Smooth muscle cell (in vitro differentiated cells): ENCODE measurements around the gene TOR2A. TPM values are rescaled to one million over a fixed set of nuclear protein-coding genes. Genes with fewer than 3 reads are reported as not detected.

Experiments used
- DNase-seq: peaks from one replicate; lab custom pipeline; 2025; ENCODE audit not compliant: unreplicated experiment; lab: John Stamatoyannopoulos, UW
- H2AFZ ChIP-seq: fragments of 200-600 bp; sonication (generic); 2 replicates; pipeline ENCODE4 v1.6.0; 2016; ENCODE audit warnings: antibody characterized with exemption, low read depth, mild to moderate bottlenecking
- H3F3A ChIP-seq: fragments of 200-600 bp; sonication (generic); 2 replicates; pipeline ENCODE4 v1.6.0; 2017; ENCODE audit warnings: antibody characterized with exemption, low read depth
- H3K27ac ChIP-seq: fragments of 200-600 bp; sonication (generic); 2 replicates; pipeline ENCODE4 v1.5.1; 2016; ENCODE audit warnings: low read depth, mild to moderate bottlenecking
- H3K27me3 ChIP-seq: fragments of 200-600 bp; sonication (generic); 2 replicates; pipeline ENCODE4 v1.6.1; 2016; ENCODE audit warnings: low read depth, mild to moderate bottlenecking
- H3K36me3 ChIP-seq: fragments of 200-600 bp; sonication (generic); 2 replicates; pipeline ENCODE4 v1.5.1; 2016; ENCODE audit warnings: low read depth
- H3K4me1 ChIP-seq: fragments of 200-600 bp; sonication (generic); 2 replicates; pipeline ENCODE4 v1.5.1; 2016; ENCODE audit warnings: low read depth
- H3K4me2 ChIP-seq: fragments of 200-600 bp; sonication (generic); 2 replicates; pipeline ENCODE4 v1.6.0; 2016; ENCODE audit warnings: mild to moderate bottlenecking
- H3K4me3 ChIP-seq: fragments of 200-600 bp; sonication (generic); 2 replicates; pipeline ENCODE4 v1.5.1; 2016; ENCODE audit warnings: mild to moderate bottlenecking
- H3K79me2 ChIP-seq: fragments of 200-600 bp; sonication (generic); 2 replicates; pipeline ENCODE4 v1.6.0; 2016; ENCODE audit warnings: low read depth, mild to moderate bottlenecking
- H3K9ac ChIP-seq: fragments of 200-600 bp; sonication (generic); 2 replicates; pipeline ENCODE4 v1.6.0; 2016; ENCODE audit warnings: low read depth
- H3K9me3 ChIP-seq: fragments of 200-600 bp; sonication (generic); replicated peaks from 2 replicates; pipeline ENCODE4 v1.5.1; 2016; ENCODE audit warnings: low read depth
- H4K20me1 ChIP-seq: fragments of 200-600 bp; sonication (generic); 2 replicates; pipeline ENCODE4 v1.6.0; 2016; ENCODE audit warnings: low read depth
- WGBS: methylation state at CpG from one replicate; pipeline ENCODE4 v1.1.7; 2016; ENCODE audit warnings: low lambda C conversion rate; 5-methylcytosine and 5-hydroxymethylcytosine counted together
- polyA plus RNA-seq: library from polyadenylated mRNA; unstranded; fragments of >200 nt; fragmentation: Nextera tagmentation; extraction: Ambion mirVana; gene quantifications from 2 replicates; pipeline ENCODE4 v1.2.1, GENCODE V29; 2016
- total RNA-seq: library from RNA; depleted of rRNA; stranded (reverse); fragments of >200 nt; gene quantifications from 2 replicates; pipeline ENCODE4 v1.2.3, GENCODE V29; 2014
- TF ChIP-seq, protein P1 (sequence below): fragments of 200-600 bp; sonication (generic); IDR thresholded peaks from 2 replicates; pipeline ENCODE4 v1.5.1; 2017; ENCODE audit warnings: borderline replicate concordance, mild to moderate bottlenecking, antibody characterized with exemption; ENCODE audit not compliant: insufficient read depth, poor library complexity, severe bottlenecking

The TOR2A gene
- total and polyA plus RNA-seq, 2 experiments from 2014 or later = 7.3 to 12.3 TPM

- WGBS = 6% methylated on average over 26 of the region's 43 CpGs
- Histone ChIP-seq H3K4me2 (peak overlapping the region; percentile 86), H3K4me3 (peak overlapping the region; percentile 55), H4K20me1 (no peaks in the 10 kb centered on the region), H3K9ac (no peak overlapping the region), H2AFZ (peak overlapping the region; percentile 58), H3K4me1 (peaks cover 8% of the 10 kb centered on the region), H3K79me2 (no peaks in the 10 kb centered on the region), H3K27me3 (no peaks in the 10 kb centered on the region), H3K9me3 (no peaks in the 10 kb centered on the region), H3F3A (no peaks in the 10 kb centered on the region), H3K27ac (no peak overlapping the region), H3K36me3 (no peaks in the 10 kb centered on the region)
- TF ChIP-seq, protein P1, sequence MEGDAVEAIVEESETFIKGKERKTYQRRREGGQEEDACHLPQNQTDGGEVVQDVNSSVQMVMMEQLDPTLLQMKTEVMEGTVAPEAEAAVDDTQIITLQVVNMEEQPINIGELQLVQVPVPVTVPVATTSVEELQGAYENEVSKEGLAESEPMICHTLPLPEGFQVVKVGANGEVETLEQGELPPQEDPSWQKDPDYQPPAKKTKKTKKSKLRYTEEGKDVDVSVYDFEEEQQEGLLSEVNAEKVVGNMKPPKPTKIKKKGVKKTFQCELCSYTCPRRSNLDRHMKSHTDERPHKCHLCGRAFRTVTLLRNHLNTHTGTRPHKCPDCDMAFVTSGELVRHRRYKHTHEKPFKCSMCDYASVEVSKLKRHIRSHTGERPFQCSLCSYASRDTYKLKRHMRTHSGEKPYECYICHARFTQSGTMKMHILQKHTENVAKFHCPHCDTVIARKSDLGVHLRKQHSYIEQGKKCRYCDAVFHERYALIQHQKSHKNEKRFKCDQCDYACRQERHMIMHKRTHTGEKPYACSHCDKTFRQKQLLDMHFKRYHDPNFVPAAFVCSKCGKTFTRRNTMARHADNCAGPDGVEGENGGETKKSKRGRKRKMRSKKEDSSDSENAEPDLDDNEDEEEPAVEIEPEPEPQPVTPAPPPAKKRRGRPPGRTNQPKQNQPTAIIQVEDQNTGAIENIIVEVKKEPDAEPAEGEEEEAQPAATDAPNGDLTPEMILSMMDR = no peak
- peak; percentile 96 for DNase-seq
These were observed 35.9 kb upstream of the TOR2A start for GRCh38 chr9:127770905-127771569.

GRCh38 chr9:127770583-127770904 lies 35.5 kb upstream of the TOR2A start:
- Histone ChIP-seq H3K27me3 (no peaks in the 10 kb centered on the region), H3K9me3 (no peaks in the 10 kb centered on the region), H3K9ac (no peak overlapping the region), H2AFZ (peak overlapping the region; percentile 58), H3K4me2 (peak overlapping the region; percentile 86), H3K4me3 (peak overlapping the region; percentile 55), H3K36me3 (no peaks in the 10 kb centered on the region), H3K79me2 (no peaks in the 10 kb centered on the region), H3K4me1 (peaks cover 8% of the 10 kb centered on the region), H3K27ac (no peak overlapping the region), H3F3A (no peaks in the 10 kb centered on the region), H4K20me1 (no peaks in the 10 kb centered on the region)
- TF ChIP-seq, protein P1 = no peak
- no peak for DNase-seq
- WGBS = 57% methylated on average over 3 of the region's 3 CpGs

GRCh38 chr9:127769929-127770582 lies 35.0 kb upstream of the TOR2A start:
- WGBS = 92% methylated on average over 4 of the region's 4 CpGs
- H3K4me2 ChIP-seq = no peak overlapping the region
- H2AFZ ChIP-seq = no peak overlapping the region
- DNase-seq = no peak
- no peaks in the 10 kb centered on the region for H3K79me2 ChIP-seq
- no peaks in the 10 kb centered on the region for H4K20me1 ChIP-seq
- H3K9me3 ChIP-seq = no peaks in the 10 kb centered on the region
- TF ChIP-seq, protein P1 = no peak
- H3K36me3 ChIP-seq = no peaks in the 10 kb centered on the region
- H3K27me3 ChIP-seq = no peaks in the 10 kb centered on the region
- no peak overlapping the region for H3K9ac ChIP-seq
- peaks cover 8% of the 10 kb centered on the region for H3K4me1 ChIP-seq
- H3K4me3 ChIP-seq = no peak overlapping the region
- no peaks in the 10 kb centered on the region for H3F3A ChIP-seq
- no peak overlapping the region for H3K27ac ChIP-seq
